ENCODE data around the gene TPK1.

Gene TPK1

GRCh38 chr7:144497282-144497681 lies 338.6 kb downstream of the TPK1 start:
- POLR2A ChIA-PET (ENCODE audit: low non-redundant PET) = no interaction called here
- no peak overlapping the region for H3K27ac ChIP-seq
- no peak for TF ChIP-seq CTCF (conservative IDR thresholded peaks at IDR 0.05; ENCODE audit: low read depth)
- CTCF ChIA-PET = no interaction called here
- no peak for DNase-seq (ENCODE audit: low spot score)

GRCh38 chr7:144494355-144494754 lies 341.5 kb downstream of the TPK1 start:
- H3K27ac ChIP-seq = no peak overlapping the region
- ChIA-PET CTCF (no interaction called here), POLR2A (ENCODE audit: low non-redundant PET) (no interaction called here)
- no peak for TF ChIP-seq CTCF (conservative IDR thresholded peaks at IDR 0.05; ENCODE audit: low read depth)
- no peak for DNase-seq (ENCODE audit: low spot score)

- DNase-seq (ENCODE audit: low spot score) = no peak
- no peak for TF ChIP-seq CTCF (conservative IDR thresholded peaks at IDR 0.05; ENCODE audit: low read depth)
- H3K27ac ChIP-seq = no peak overlapping the region
- ChIA-PET POLR2A (ENCODE audit: low non-redundant PET) (no interaction called here), CTCF (no interaction called here)
Measured at GRCh38 chr7:144489504-144489903, 346.3 kb downstream of the TPK1 start.

- H3K27ac ChIP-seq = no peak overlapping the region
- no peak for TF ChIP-seq CTCF (conservative IDR thresholded peaks at IDR 0.05; ENCODE audit: low read depth)
- DNase-seq (ENCODE audit: low spot score) = no peak
- CTCF ChIA-PET = no interaction called here
- POLR2A ChIA-PET (ENCODE audit: low non-redundant PET) = no interaction called here
Measured at GRCh38 chr7:144488977-144489376, 346.9 kb downstream of the TPK1 start.

GRCh38 chr7:144487901-144488300 lies 348.0 kb downstream of the TPK1 start:
- no peak for DNase-seq (ENCODE audit: low spot score)
- ChIA-PET CTCF (no interaction called here), POLR2A (ENCODE audit: low non-redundant PET) (no interaction called here)
- TF ChIP-seq CTCF (conservative IDR thresholded peaks at IDR 0.05; ENCODE audit: low read depth) = no peak
- no peak overlapping the region for H3K27ac ChIP-seq

- no peak for TF ChIP-seq CTCF (conservative IDR thresholded peaks at IDR 0.05; ENCODE audit: low read depth)
- DNase-seq (ENCODE audit: low spot score) = no peak
- ChIA-PET POLR2A (ENCODE audit: low non-redundant PET) (no interaction called here), CTCF (no interaction called here)
- no peak overlapping the region for H3K27ac ChIP-seq
Measured at GRCh38 chr7:144484445-144484844, 351.4 kb downstream of the TPK1 start.

- CTCF ChIA-PET = no interaction called here
- H3K27ac ChIP-seq = no peak overlapping the region
- POLR2A ChIA-PET (ENCODE audit: low non-redundant PET) = no interaction called here
- TF ChIP-seq CTCF (conservative IDR thresholded peaks at IDR 0.05; ENCODE audit: low read depth) = no peak
- no peak for DNase-seq (ENCODE audit: low spot score)
Measured at GRCh38 chr7:144483189-144483588, 352.7 kb downstream of the TPK1 start.
